GM18867 (cell line): ENCODE results near the gene CEP128.

ENCODE experiments used
- ATAC-seq: cut with Tn5 transposase; IDR thresholded peaks from one replicate; pipeline ENCODE4 v1.9.1; 2021; ENCODE audit warnings: mild to moderate bottlenecking, moderate library complexity; ENCODE audit not compliant: unreplicated experiment

The CEP128 gene

GRCh38 chr14:80695869-80696268 is 245.7 kb downstream of the CEP128 start:
- ATAC-seq, result peak; percentile 88

DNA sequence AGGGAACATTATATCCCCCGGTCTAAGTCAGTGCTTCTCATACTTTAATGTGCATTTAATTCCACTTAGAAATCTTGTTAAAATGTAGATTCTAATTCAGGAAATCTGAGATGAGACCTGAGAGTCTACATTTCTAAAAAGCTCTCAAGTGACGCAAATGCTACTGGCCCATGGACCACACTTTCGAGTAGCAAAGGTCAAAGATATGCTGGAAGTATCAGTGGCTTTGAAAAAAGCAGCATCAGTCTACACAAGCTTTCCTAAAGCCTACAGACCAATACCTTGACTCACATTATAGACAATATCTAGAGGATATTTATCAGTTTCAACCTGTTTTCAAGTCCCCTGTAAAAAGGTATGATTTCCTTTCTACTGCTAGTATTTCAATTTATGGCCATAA is 248.6 kb downstream of the CEP128 start:
- peak; percentile 32 for ATAC-seq

GRCh38 chr14:80681651-80682050 is 259.9 kb downstream of the CEP128 start:
- no peak for ATAC-seq

GRCh38 chr14:80679273-80679672 is 262.3 kb downstream of the CEP128 start:
- ATAC-seq, result no peak

DNA sequence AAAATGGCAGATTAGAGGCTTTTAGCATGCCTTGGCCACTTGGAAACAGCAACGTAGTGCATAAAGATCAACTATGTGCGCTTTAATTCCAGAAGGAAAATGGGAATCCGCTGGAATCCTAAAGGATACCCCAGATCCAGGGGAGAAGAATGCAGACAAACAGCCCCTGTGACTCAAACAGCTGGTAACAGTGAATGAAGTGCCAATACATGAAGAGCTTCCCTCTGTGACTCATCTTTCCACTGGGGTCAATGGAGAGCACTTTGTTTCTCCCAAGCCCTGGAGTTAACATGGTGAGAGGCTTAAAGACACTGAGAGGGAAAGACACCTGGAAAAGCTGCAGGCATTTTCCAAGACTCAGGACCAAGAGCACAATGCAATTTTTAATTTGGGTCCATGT is 263.1 kb downstream of the CEP128 start:
- ATAC-seq, result no peak

DNA sequence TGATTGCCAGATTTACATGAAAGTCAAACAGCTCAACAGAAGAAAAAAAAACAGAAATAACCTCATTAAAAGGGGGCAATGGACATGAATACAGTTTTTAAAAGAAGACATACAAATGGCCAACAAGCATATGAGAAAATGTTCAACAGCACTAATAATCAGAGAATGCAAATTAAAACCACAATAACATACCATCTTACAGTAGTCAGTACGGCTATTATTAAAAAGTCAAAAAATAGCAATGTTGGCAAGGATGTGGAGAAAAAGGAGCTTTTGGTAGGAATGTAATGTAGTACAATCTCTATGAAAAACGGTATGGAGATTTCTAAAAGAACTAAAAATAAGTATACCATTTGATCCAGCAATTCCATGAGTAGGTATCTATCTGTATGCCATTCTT is 272.1 kb downstream of the CEP128 start:
- no peak for ATAC-seq

DNA sequence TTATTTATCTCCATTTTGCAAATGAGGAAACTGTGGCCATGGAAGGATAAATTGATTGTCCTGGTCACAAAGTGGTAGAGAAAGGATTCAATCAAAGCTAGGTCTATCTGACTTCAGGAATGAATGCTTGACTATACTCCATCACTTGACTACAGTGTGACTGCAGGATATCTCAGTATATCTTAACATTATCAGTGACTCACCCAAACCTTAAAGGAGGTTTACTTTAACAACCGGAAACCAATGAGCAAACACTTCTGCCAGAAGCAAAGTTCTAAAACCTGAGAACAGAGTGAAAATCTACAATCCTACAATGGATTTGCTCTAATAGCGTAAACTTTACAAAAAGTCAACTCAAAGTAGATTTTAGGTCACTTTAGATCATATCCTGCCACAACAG is 277.0 kb downstream of the CEP128 start:
- ATAC-seq, result no peak

GRCh38 chr14:80663541-80663940 is 278.0 kb downstream of the CEP128 start:
- no peak for ATAC-seq

DNA sequence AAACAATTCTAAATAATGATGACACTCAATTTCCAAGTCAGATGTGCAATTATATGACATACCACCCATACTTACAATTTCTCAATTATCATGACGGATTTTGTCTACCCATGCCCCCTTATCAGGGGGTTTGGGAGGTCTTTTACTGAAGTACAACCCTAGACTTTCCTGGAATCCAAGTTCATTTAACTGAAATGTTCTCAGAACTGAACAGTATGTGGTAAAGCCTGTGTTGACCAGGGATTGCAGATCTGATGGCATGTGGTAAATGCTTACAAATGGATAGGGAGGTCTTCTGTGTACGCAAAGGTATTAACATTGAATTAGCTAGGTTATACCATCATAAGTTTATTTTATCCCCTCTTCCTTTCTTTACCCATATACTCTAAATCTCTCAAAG is 281.8 kb downstream of the CEP128 start:
- no peak for ATAC-seq

DNA sequence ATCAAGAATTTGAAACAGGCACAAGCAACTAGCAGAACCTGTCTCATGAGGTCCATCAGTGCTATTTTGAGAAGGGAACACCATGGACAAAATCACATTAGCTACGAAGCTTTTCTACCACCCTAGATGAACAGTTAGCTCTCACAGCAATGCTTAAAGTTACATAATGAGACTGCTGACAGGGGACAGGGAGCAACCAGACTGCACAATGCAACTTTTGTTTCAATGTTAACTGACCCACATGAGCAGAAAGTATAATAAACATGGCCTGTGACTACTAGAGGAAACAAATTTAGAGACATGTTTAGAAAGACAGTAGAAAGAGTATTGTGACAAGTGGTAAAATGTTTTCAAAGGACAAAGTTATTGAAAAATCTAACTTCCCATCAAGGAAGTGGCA is 282.8 kb downstream of the CEP128 start:
- ATAC-seq, result no peak

GRCh38 chr14:80658155-80658554 is 283.4 kb downstream of the CEP128 start:
- no peak for ATAC-seq

DNA sequence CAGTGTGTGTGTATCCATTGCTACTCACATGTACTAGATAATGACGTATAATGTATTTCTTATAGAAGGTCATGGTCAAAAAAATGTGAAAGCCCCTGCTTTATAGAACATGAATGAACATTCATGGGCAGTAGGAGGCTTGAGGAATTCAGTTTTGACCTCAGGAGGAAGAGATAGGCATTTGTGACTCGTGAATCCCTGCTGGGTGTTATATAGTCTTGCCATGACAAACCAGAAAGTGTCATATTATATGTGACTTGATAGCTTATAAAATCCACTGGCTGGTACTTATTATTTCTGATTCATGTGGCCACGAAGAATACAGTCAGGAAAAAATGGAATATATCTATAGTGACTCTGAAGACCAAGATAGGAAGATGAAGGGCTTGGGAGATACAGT is 287.6 kb downstream of the CEP128 start:
- ATAC-seq, result no peak

DNA sequence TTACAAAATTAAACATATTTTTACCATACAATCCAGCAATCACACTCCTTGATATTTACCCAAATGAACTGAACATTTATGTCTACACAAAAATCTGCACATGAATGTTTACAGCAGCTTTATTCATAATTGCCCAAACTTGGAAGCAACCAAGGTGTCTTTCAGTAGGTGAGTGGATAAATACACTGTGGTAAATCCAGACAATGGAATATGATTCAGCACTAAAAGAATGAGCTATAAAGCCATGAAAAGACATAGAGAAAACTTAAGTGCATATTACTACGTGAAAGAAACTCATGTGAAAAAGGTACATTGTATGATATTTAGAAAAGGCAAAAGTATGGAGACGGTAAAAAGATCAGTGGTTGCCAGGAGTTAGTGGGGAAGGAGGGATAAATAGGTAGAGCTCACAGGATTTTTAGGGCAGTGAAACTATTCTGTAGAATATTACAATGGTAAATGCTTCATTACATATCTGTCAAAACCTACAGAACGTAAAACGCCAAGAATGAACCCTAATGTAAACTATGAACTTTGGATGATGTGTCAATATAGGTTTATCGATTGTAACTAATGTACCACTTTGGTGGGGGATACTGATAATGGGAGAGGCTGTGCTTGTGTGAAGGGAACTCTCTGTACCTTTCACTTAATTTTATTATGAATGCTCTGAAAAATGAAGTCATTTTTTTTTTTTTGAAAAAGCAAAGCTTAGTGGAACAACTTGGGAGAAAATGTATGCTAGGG is 295.7 kb downstream of the CEP128 start:
- no peak for ATAC-seq

- no peak for ATAC-seq
These were observed 296.7 kb downstream of the CEP128 start for GRCh38 chr14:80644826-80645225.

GRCh38 chr14:80638620-80639515 is 302.7 kb downstream of the CEP128 start:
- ATAC-seq, result no peak

DNA sequence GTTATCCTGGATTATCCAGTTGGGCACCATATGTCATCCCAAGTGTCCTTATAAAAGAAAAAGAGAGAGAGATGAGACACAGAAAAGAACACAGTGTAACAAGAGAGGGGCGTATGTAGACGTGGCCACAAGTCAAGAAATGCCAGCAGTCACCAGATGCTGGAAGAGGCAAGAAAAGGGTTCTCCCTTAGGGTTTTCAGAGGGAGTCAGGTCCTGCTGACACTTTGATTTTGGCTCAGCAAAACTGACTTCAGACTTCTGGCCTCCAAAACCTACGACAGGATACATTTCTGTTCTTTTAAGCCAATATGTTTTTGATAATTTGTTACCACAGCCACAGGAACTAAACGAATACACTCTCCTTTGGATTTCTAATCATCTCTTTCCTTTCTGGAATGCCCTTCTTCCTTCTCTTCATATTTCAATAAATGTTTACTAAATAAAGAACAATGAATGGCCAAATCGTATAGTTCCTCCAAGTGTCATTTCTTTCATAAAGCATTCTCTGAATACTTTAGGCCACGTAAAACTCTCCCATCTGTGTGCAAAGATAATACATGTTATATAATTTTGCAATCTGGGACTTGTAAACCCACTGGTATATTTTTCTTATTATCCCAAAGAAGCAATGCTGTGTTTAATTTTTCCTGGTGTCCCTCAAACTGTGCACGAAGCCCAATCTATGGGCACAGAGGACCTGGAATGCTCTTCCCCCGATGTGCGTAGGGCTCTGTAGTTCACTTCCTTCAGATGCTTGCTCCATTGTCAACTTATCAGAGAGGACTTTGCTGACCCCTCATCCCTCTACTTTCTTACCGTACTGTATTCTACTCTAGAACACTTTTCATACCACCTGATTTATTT is 303.6 kb downstream of the CEP128 start:
- ATAC-seq, result no peak

GRCh38 chr14:80636071-80636470 is 305.5 kb downstream of the CEP128 start:
- peak; percentile 41 for ATAC-seq

DNA sequence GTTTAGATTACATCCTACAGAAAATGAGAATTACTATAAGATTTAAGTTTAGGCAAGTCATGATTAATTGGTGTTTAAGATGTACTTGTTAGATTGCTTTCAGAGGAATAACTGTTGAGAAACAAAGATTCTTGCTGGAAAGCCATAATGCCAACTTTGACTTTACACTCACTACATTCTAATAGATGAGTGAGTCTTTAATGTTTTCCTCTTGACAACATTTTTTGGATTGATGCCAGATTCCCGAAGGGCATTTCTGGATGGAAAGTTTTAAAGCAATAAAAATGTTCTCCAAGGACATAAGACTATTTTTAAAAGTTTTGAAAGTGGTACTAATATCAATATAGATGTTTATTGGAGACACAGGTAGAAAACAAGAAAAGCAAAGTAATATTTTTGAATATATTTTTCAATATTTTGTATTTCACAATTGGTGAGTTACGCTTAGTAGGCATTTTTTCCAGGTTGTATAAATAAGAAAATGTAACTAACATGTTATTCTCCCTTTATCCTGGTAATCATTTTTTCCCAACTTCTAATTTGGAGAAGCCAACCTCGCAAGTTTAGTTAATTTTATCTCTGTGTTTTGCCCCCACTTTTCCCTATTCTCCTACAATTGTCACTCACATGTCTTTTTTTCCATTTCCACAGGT is 307.3 kb downstream of the CEP128 start:
- no peak for ATAC-seq

DNA sequence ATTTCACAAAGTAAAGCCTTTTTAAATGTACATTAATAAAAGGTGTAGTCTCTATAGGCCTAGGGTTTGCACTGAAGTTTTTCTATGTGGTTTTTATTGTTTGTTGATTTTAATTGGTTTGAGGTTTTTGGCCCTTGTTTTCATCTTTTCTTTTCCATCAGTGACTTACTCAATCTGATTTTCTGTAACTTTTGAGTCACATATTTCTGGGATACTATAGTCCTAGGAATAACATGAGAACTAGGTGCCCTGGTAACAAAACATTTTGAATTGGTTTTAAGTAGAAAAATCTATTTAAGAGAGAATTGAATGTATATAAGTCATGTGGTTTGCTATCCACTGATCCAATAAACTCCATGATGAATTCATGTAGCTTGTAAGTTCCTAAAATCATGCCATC is 311.9 kb downstream of the CEP128 start:
- no peak for ATAC-seq

GRCh38 chr14:80628547-80628946 is 313.0 kb downstream of the CEP128 start:
- ATAC-seq, result no peak

DNA sequence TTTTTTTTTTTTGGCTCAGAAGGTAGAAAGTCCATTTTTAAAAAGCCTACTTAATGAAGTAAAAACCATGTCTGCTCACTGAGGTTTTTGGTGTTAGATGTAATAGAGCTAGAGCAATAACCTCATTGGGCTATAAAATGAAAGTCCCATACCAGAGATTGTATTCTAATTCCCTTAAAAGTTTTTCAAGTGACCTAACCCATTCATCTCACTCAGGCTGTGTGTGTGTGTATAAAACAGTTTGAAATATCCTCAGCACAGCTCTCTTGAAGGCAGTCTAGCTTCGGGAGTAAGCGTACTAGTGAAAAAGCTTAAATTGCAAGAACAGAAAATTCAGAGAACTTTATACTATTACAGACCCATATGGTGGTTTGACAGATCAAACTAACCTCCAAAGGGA is 313.8 kb downstream of the CEP128 start:
- no peak for ATAC-seq
